Astrocyte of the spinal cord (primary cell): ENCODE measurements around the gene CRACR2B.

Experiments used
- DNase-seq: peaks from one replicate; pipeline ENCODE4 v3.0.0; 2011; ENCODE audit warnings: low read depth, low spot score
- H3K4me3 ChIP-seq: 2 replicates; pipeline ENCODE4 v1.5.1; 2011; ENCODE audit warnings: low read depth, mild to moderate bottlenecking, low read length, moderate library complexity
- CTCF ChIP-seq: IDR thresholded peaks from 2 replicates; pipeline ENCODE4 v1.5.1; 2012; ENCODE audit warnings: low read depth, mild to moderate bottlenecking, low read length, inconsistent platforms
- in situ Hi-C: cut with HindIII; loops from 2 replicates; pipeline ENCODE4 v1.10.0; 2017; ENCODE audit warnings: low sequenced_read_pairs

CRACR2B gene

GRCh38 chr11:827897-828192 lies at the start of gene CRACR2B:
CRACR2B (plus strand) TSS chr11:827919; CDS start chr11:828608, 689 bp downstream.
- TF ChIP-seq CTCF: no peak
- no peak for DNase-seq
- in situ Hi-C loops: no loop called here
- H3K4me3 ChIP-seq: peak within 1 kb of the TSS; percentile 15

- no peak for DNase-seq
- in situ Hi-C loops: no loop called here
- no peak overlapping the region for H3K4me3 ChIP-seq
- TF ChIP-seq CTCF: no peak
These were observed 48.5 kb upstream of the CRACR2B start for GRCh38 chr11:778976-779954.

DNA sequence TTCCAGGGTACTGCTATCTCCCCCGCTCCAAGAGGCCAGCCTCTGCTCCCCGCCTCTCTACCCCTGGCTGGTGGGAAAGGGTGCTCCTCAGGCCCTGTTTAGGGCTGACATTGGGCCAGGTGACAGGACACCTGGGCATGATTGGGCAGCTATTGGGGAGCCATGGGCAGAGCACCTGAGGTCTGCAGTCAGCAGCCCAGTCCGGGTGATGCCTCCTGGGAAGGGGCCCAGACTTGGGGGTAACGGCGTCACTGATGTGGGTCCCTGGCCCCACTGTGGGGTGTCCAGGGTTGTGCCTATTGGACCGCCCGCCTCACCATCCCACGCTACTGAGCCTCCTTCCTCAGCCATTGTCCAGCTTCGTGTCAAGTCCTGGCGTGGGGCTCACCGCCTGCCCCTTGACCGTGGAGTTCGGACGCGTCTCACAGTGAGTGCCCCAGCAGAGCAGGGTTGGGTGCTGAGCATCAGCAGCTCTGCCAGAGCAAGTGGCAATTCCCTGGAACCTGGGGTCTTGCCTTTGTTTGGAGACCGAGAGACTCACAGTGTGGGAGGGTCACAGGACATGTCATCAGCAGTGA lies 47.7 kb upstream of the CRACR2B start:
- DNase-seq: no peak
- in situ Hi-C loops: no loop called here
- no peak for TF ChIP-seq CTCF
- no peak overlapping the region for H3K4me3 ChIP-seq

- no peak for DNase-seq
- H3K4me3 ChIP-seq: no peak overlapping the region
- in situ Hi-C loops: no loop called here
These were observed 45.2 kb upstream of the CRACR2B start for GRCh38 chr11:782264-783174.

DNA sequence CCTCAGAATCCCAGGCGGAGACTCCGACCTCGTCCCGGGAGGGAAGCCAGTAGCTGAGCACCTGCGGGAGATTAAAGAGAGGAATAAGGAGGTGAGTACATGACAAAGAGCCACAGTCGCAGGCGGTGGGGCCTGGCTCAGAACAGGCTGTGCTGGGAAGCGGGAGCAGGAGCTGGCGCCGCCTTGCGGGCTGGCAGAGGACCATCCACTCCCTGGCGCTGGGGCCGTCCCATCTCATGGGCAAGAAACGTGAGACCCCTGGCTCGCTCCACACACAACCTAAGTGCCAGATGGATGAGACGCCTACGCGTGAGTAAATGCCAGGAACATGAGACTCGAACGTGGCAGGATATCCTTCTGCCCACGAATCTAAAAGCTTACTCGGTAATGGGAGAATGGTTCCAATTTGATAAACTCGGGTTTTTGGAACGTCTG lies 44.1 kb upstream of the CRACR2B start:
- in situ Hi-C loops: no loop called here
- peak; percentile 94 for TF ChIP-seq CTCF
- H3K4me3 ChIP-seq: no peak overlapping the region
- DNase-seq: peak; percentile 85

More at GRCh38 chr11:782264-783174, 45.2 kb upstream of the CRACR2B start:
- TF ChIP-seq CTCF: no peak

- TF ChIP-seq CTCF: no peak
- in situ Hi-C loops: no loop called here
- no peak for DNase-seq
- H3K4me3 ChIP-seq: no peak overlapping the region
These were observed 41.3 kb upstream of the CRACR2B start for GRCh38 chr11:786235-787083.
